Cardiac muscle cell (in vitro differentiated cells and primary cell): ENCODE measurements around the gene KNOP1. TPM values are rescaled to one million over a fixed set of nuclear protein-coding genes. Genes with fewer than 3 reads are reported as not detected.

Source experiments
- DNase-seq, 2 donors: peaks; one replicate each; pipeline versions ENCODE4 v3.0.0 to v3.0.0-alpha.2; 2010 to 2017; ENCODE audit warnings: low read depth in 1 of 2, low spot score in 1 of 2
- H3K27ac ChIP-seq: fragments of 200-600 bp; sonication (generic); 2 replicates; pipeline ENCODE4 v1.5.1; 2016
- H3K27me3 ChIP-seq: fragments of 200-600 bp; sonication (generic); 2 replicates; pipeline ENCODE4 v1.6.0; 2016; ENCODE audit warnings: control low read depth
- H3K36me3 ChIP-seq: fragments of 200-600 bp; sonication (generic); 2 replicates; pipeline ENCODE4 v1.5.1; 2016; ENCODE audit warnings: control low read depth
- H3K4me1 ChIP-seq: fragments of 200-600 bp; sonication (generic); 2 replicates; pipeline ENCODE4 v1.8.1; 2017; ENCODE audit warnings: low read depth, mild to moderate bottlenecking, mixed run types
- H3K4me3 ChIP-seq: fragments of 200-600 bp; sonication (generic); 2 replicates; pipeline ENCODE4 v1.5.1; 2016; ENCODE audit warnings: mild to moderate bottlenecking
- H3K9me3 ChIP-seq: fragments of 200-600 bp; sonication (generic); 2 replicates; pipeline ENCODE4 v1.5.1; 2017; ENCODE audit warnings: low read depth, mild to moderate bottlenecking, control low read depth
- polyA plus RNA-seq: library from polyadenylated mRNA; unstranded; fragments of >200 nt; fragmentation: Nextera tagmentation; extraction: Ambion mirVana; gene quantifications from 2 replicates; pipeline ENCODE4 v1.2.1, GENCODE V29; 2016
- total RNA-seq: library from RNA; depleted of rRNA; stranded (reverse); fragments of >200 nt; gene quantifications from 2 replicates; pipeline ENCODE4 v1.2.3, GENCODE V29; 2016
- TF ChIP-seq, protein P1 (sequence below): IDR thresholded peaks from 2 replicates; pipeline ENCODE4 v1.5.1; 2012; ENCODE audit warnings: low read depth, mild to moderate bottlenecking, low read length

Gene KNOP1
- total and polyA plus RNA-seq, 2 experiments from 2014 or later: 19.6 to 22.9 TPM

DNA sequence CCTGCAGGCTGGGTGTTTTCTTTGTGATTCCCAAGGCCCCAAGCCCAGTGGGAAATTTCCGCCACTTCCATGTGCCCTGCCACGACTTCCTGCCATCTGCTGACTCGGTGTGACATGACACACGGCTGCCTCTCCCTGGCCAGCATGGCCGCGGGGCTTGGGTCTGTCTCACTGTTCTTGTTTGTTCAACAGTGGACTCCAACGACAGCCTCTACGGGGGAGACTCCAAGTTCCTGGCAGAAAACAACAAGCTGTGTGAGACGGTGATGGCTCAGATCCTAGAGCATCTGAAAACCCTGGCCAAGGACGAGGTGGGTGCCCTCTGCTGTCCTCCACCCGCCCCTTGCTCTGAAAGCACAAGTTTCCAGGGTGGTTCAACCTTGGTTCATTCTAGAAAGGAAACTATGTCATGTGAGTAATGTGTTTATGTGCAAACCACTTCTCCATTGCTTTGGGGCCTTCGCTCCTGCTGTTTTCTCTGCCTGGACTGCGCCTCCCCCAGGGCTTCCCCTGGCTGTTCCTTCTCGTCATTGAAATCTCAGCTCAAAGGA, 26.8 kb downstream of the KNOP1 start:
- Histone ChIP-seq H3K4me1 (no peaks in the 10 kb centered on the region), H3K27ac (no peak overlapping the region), H3K4me3 (no peak overlapping the region), H3K9me3 (no peaks in the 10 kb centered on the region), H3K36me3 (no peaks in the 10 kb centered on the region), H3K27me3 (no peaks in the 10 kb centered on the region)
- TF ChIP-seq, protein P1, sequence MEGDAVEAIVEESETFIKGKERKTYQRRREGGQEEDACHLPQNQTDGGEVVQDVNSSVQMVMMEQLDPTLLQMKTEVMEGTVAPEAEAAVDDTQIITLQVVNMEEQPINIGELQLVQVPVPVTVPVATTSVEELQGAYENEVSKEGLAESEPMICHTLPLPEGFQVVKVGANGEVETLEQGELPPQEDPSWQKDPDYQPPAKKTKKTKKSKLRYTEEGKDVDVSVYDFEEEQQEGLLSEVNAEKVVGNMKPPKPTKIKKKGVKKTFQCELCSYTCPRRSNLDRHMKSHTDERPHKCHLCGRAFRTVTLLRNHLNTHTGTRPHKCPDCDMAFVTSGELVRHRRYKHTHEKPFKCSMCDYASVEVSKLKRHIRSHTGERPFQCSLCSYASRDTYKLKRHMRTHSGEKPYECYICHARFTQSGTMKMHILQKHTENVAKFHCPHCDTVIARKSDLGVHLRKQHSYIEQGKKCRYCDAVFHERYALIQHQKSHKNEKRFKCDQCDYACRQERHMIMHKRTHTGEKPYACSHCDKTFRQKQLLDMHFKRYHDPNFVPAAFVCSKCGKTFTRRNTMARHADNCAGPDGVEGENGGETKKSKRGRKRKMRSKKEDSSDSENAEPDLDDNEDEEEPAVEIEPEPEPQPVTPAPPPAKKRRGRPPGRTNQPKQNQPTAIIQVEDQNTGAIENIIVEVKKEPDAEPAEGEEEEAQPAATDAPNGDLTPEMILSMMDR: no peak
- DNase-seq: no peak

- H3K27me3 ChIP-seq: no peaks in the 10 kb centered on the region
- H3K36me3 ChIP-seq: no peaks in the 10 kb centered on the region
- H3K4me3 ChIP-seq: no peak overlapping the region
These were observed 27.8 kb downstream of the KNOP1 start for GRCh38 chr16:19690196-19690595.

DNA sequence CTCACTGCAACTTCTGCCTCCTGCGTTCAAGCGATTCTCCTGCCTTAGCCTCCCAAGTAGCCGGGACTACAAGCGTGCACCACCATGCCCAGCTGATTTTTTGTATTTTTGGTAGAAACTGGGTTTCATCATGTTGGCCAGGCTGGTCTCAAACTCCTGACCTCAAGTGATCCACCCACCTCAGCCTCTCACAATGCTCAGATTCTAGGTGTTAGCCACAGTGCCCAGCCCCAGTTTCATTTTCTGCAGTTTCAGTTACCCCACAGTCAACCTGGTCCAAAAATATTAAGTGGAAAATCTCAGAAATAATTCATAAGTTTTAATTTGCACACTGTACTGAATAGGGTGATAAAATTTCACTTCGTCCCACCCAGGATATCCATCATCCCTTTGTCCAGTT, 28.7 kb downstream of the KNOP1 start:
- DNase-seq: no peak
- Histone ChIP-seq H3K4me1 (no peaks in the 10 kb centered on the region), H3K27ac (no peak overlapping the region), H3K27me3 (no peaks in the 10 kb centered on the region), H3K4me3 (no peak overlapping the region), H3K9me3 (no peaks in the 10 kb centered on the region), H3K36me3 (peaks cover 2% of the 10 kb centered on the region)
- TF ChIP-seq, protein P1: no peak

More at GRCh38 chr16:19690196-19690595, 27.8 kb downstream of the KNOP1 start:
- H3K9me3 ChIP-seq: no peaks in the 10 kb centered on the region
- H3K4me1 ChIP-seq: no peaks in the 10 kb centered on the region
- TF ChIP-seq, protein P1: no peak
- peak in 1 of 2 donors; percentile 22 for DNase-seq
- H3K27ac ChIP-seq: no peak overlapping the region

- no peak overlapping the region for H3K4me3 ChIP-seq
- H3K27me3 ChIP-seq: no peaks in the 10 kb centered on the region
- peaks cover 2% of the 10 kb centered on the region for H3K36me3 ChIP-seq
- TF ChIP-seq, protein P1: no peak
- H3K9me3 ChIP-seq: no peaks in the 10 kb centered on the region
- no peaks in the 10 kb centered on the region for H3K4me1 ChIP-seq
- no peak overlapping the region for H3K27ac ChIP-seq
- DNase-seq: no peak
These were observed 29.5 kb downstream of the KNOP1 start for GRCh38 chr16:19688396-19689024.

GRCh38 chr16:19687279-19687678, 30.7 kb downstream of the KNOP1 start:
- Histone ChIP-seq H3K27me3 (no peaks in the 10 kb centered on the region), H3K9me3 (no peaks in the 10 kb centered on the region), H3K36me3 (peaks cover 2% of the 10 kb centered on the region), H3K27ac (peak overlapping the region; percentile 39), H3K4me1 (no peaks in the 10 kb centered on the region), H3K4me3 (no peak overlapping the region)
- TF ChIP-seq, protein P1: no peak
- peak in 1 of 2 donors; percentile 11 for DNase-seq
